ENCODE data around the gene BMPR1B. TPM values are rescaled to one million over a fixed set of nuclear protein-coding genes. Genes with fewer than 3 reads are reported as not detected.

BMPR1B gene
- total RNA-seq, 6 experiments from 2014 or later: 0.31 to 1.6 (median 0.62) TPM

- 61% methylated on average over 3 of the region's 3 CpGs for WGBS (ENCODE audit: insufficient coverage, low coverage, low lambda C conversion rate, missing lambda C conversion rate)
- no peak for DNase-seq
- H3K4me1 ChIP-seq: no peaks in the 10 kb centered on the region
- H3K4me3 ChIP-seq: no peak overlapping the region
- no peaks in the 10 kb centered on the region for H3K27me3 ChIP-seq
- ATAC-seq: no peak
- intact Hi-C loops (cut with DNase I): no loop called here
- no peaks in the 10 kb centered on the region for H3K9me3 ChIP-seq
- H3K36me3 ChIP-seq: no peaks in the 10 kb centered on the region
- H3K27ac ChIP-seq: no peak overlapping the region
- TF ChIP-seq CTCF (IDR thresholded peaks at IDR 0.05) (no peak), POLR2A (IDR thresholded peaks at IDR 0.05) (no peak)
Observed at GRCh38 chr4:94848326-94848725, 90.6 kb downstream of the BMPR1B start.

- Histone ChIP-seq H3K27me3 (no peaks in the 10 kb centered on the region), H3K4me3 (no peak overlapping the region), H3K9me3 (no peaks in the 10 kb centered on the region), H3K4me1 (no peaks in the 10 kb centered on the region), H3K36me3 (no peaks in the 10 kb centered on the region), H3K27ac (no peak overlapping the region)
- WGBS (ENCODE audit: insufficient coverage, low coverage, low lambda C conversion rate, missing lambda C conversion rate): 67% methylated on average over 2 of the region's 2 CpGs
- ATAC-seq: no peak
- TF ChIP-seq CTCF (IDR thresholded peaks at IDR 0.05) (no peak), POLR2A (IDR thresholded peaks at IDR 0.05) (no peak)
- no peak for DNase-seq
- intact Hi-C loops (cut with DNase I): no loop called here
Observed at GRCh38 chr4:94849901-94850300, 92.1 kb downstream of the BMPR1B start.

- DNase-seq: no peak
- intact Hi-C loops (cut with DNase I): no loop called here
Observed at GRCh38 chr4:94852616-94853015, 94.9 kb downstream of the BMPR1B start.

GRCh38 chr4:94856030-94856429, 98.3 kb downstream of the BMPR1B start:
- H3K27ac ChIP-seq: no peak overlapping the region
- ATAC-seq (no peak), DNase-seq (no peak)
- H3K4me3 ChIP-seq: no peak overlapping the region
- no peaks in the 10 kb centered on the region for H3K4me1 ChIP-seq
- TF ChIP-seq POLR2A (IDR thresholded peaks at IDR 0.05) (no peak), CTCF (IDR thresholded peaks at IDR 0.05) (no peak)
- WGBS (ENCODE audit: insufficient coverage, low coverage, low lambda C conversion rate, missing lambda C conversion rate): 67% methylated on average over 3 of the region's 3 CpGs
- no peaks in the 10 kb centered on the region for H3K27me3 ChIP-seq
- no peaks in the 10 kb centered on the region for H3K36me3 ChIP-seq
- intact Hi-C loops (cut with DNase I): no loop called here
- H3K9me3 ChIP-seq: no peaks in the 10 kb centered on the region

More at GRCh38 chr4:94852616-94853015, 94.9 kb downstream of the BMPR1B start:
- no peaks in the 10 kb centered on the region for H3K36me3 ChIP-seq
- no peaks in the 10 kb centered on the region for H3K4me1 ChIP-seq
- H3K4me3 ChIP-seq: no peak overlapping the region
- H3K9me3 ChIP-seq: no peaks in the 10 kb centered on the region
- no peak for TF ChIP-seq POLR2A (IDR thresholded peaks at IDR 0.05)
- no peak for TF ChIP-seq CTCF (IDR thresholded peaks at IDR 0.05)
- WGBS (ENCODE audit: insufficient coverage, low coverage, low lambda C conversion rate, missing lambda C conversion rate): 19% methylated on average over 1 of the region's 1 CpG
- ATAC-seq: no peak
- no peak overlapping the region for H3K27ac ChIP-seq
- H3K27me3 ChIP-seq: no peaks in the 10 kb centered on the region

- DNase-seq: no peak
- H3K4me3 ChIP-seq: no peak overlapping the region
- H3K9me3 ChIP-seq: no peaks in the 10 kb centered on the region
- no peak overlapping the region for H3K27ac ChIP-seq
- H3K36me3 ChIP-seq: no peaks in the 10 kb centered on the region
- no peaks in the 10 kb centered on the region for H3K27me3 ChIP-seq
- WGBS (ENCODE audit: insufficient coverage, low coverage, low lambda C conversion rate, missing lambda C conversion rate): 66% methylated on average over 2 of the region's 2 CpGs
- ATAC-seq: no peak
- H3K4me1 ChIP-seq: no peaks in the 10 kb centered on the region
- intact Hi-C loops (cut with DNase I): no loop called here
- TF ChIP-seq POLR2A (IDR thresholded peaks at IDR 0.05) (no peak), CTCF (IDR thresholded peaks at IDR 0.05) (no peak)
Observed at GRCh38 chr4:94870146-94870545, 112.4 kb downstream of the BMPR1B start.

Measured in right lobe of liver (tissue), 6 donors.